CMK (cell line): ENCODE results near the gene HSD3B1.
"Not testable (repeated sequence)": the region's sequence is repeated elsewhere in the genome, so short reads cannot be mapped to it uniquely, and the experiment has no call there.

Experiments
- DNase-seq: peaks from one replicate; pipeline ENCODE4 v3.0.0-alpha.2; 2010; ENCODE audit warnings: low read depth

The HSD3B1 gene

GRCh38 chr1:119553302-119554071 is 46.5 kb downstream of the HSD3B1 start:
- DNase-seq, result not testable (repeated sequence)

GRCh38 chr1:119554183-119554582 is 47.2 kb downstream of the HSD3B1 start:
- DNase-seq, result no peak

DNA sequence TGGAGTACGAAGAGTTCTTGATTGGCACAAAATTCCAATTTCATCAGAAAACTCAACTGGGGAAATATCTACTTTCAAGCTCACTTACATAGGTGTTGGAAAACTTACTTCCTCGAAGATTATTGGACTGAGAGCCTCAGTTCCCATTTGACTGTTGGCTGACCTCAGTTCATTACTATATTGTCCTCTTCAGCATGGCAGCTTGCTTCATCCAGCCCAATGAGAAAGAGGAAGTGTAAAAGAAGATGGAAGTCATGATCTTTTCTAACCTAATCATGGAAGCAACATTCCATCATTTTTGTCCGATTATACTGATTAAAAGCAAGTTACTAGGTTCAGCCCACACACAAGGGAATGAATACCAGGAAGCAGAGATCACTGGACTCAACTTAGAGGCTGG is 49.4 kb downstream of the HSD3B1 start:
- no peak for DNase-seq

GRCh38 chr1:119560402-119560801 is 53.4 kb downstream of the HSD3B1 start:
- DNase-seq, result not testable (repeated sequence)

GRCh38 chr1:119564548-119564947 is 57.5 kb downstream of the HSD3B1 start:
- no peak for DNase-seq
